Measurements from ENCODE around the gene DACH1. TPM values are rescaled to one million over a fixed set of nuclear protein-coding genes. Genes with fewer than 3 reads are reported as not detected.
A peak's percentile ranks its signal among the peaks of the same experiment; 100 is the strongest.

DACH1 gene
- total RNA-seq, 1 donor from 2014 or later = 10.4 TPM

DNA sequence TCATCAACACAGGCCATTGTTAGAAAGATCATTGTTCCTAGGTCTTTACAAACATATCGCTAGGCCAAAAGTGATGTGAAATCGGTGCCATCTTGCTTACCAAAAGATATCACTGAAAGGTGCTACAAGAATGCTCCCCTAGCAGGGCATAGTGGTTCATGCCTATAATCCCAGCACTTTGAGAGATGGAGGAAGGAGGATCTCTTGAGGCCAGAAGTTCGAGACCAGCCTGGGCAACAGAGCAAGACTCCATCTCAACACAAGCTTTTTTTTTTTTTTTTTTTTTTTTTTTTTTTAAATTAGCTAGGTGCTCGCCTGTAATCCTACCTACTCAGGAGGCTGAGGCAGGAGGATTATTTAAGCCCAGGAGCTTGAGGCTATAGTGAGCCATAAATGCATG lies 92.1 kb downstream of the DACH1 start:
- no peak for DNase-seq (ENCODE audit: low spot score)

DNA sequence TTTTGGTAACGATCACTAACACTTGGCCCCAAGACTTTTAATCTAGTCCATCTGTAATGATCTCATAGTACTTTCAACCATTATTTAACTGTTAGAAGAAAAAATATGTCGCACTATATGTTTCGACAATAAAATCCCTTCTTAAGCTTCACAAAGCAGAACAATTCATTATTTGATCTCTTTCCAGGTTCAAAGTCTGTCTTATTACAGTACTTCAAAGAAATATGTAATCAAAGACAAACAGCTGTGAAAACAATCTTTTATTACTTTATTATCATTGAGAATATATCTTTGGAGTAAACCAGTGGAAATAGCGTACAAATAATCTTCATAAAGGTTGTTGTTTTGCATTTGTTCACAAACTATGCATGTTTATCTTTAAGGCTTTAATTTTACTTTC lies 93.5 kb downstream of the DACH1 start:
- no peak for DNase-seq (ENCODE audit: low spot score)

DNA sequence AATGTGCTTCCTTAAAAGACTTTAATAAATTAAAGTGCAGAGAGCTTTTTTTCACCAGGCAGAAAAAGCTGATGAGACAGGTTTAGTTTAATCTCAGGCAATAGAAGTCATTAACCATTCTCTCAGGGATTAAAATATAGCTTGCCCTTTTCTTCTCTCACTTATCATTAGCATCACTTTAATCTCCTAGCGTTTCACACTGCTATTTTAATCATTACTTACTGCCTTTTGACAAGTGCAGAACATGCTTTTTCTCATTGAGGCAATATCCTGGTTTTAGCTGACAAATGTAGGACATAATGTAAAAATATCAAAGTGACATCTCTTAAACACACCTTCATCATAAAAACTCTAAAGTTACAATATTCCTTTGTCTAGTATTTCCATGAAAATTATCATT lies 94.6 kb downstream of the DACH1 start:
- DNase-seq (ENCODE audit: low spot score) = no peak

DNA sequence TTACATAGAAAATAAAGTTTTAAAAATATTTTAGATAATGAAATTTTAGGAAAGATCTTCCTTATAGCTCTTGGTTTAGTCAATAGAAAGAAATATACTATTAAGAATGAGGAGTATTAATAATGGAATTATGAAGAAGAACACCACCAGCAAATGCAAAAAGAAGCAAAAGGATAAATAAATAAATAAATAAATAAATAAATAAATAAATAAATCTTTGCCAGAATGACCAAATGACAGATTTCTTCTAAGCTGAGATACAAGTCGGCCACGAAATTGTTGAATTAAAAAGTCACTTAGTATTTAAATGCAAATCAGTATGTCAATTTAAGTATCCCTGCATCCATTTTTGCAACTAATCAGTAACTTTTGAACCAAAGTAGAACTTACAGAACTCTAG lies 95.9 kb downstream of the DACH1 start:
- no peak for DNase-seq (ENCODE audit: low spot score)

DNA sequence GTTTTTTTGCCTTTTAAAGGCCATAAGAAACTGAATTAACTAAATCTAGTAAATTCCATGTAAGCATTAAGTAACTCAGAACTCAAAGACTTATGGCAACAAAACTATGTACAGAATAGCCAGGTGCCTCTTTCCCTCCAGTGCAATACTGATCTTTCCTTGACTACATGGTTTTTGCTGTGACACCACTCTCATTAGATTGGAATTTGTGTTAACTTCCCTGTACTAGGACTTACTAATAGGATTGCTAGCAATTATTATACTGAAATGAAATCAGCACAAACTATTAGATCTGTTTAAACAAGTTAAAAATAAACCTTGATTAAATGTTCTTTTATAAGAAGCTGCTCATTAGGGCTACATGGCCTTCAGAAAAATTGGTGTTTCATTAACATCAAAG lies 96.3 kb downstream of the DACH1 start:
- DNase-seq (ENCODE audit: low spot score) = no peak

DNA sequence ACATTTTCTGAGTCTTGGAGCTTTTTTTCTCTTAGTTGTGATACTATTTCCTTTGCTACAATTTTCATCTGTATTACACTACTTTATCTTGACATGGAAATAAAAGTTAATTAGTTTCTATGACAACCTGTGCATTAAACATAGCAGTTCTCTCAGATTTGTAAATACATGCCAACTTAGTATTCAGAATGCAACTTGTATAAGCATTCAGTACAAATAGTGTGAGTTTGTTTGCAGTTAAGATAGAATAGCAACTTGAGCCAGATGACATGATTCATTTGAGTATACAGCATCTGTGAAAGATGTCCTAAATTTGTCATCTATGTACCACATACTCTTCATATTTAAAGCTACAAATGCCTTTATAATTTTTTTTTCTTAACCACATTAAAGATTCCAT lies 98.1 kb downstream of the DACH1 start:
- DNase-seq (ENCODE audit: low spot score) = no peak

DNA sequence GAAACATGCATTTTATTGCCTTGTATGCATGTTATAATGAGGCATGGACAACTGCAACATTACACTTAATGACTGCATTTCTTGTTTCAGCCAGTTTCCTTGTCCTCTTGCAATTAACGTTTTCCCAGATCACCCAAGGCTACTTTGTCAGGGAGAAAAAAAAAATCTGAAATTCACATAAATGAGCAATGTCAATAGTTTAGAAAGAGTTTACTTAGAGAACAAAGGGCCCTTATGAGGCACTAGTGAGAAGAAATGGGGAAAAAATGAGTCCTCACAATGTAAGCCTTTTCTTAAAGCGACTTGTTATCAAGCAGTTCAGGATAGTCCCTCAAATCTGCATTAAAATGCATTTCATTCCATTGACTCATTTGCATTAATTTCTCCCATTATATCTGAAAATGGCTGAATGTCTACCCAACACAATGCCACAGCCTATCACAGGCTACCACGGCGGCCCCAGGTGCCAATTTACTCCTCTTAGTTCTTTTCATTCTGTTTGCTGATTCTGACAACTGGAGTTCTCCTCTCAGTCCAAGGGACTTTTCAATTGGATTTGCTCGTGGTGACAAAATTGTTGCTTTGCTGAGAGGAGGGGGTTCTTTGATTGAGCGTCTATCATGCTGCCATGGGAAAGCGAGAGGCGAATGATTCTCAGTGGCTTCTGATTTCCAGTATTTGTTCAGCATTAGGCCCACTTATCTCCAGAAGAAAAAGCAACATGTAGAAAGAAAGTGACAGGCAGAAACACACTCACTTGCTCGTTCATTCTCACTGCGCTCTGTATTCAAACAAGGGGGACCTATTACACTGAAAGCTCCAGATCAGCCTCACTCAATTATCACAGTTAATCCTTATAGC lies 107.1 kb downstream of the DACH1 start:
- DNase-seq (ENCODE audit: low spot score) = no peak

DNA sequence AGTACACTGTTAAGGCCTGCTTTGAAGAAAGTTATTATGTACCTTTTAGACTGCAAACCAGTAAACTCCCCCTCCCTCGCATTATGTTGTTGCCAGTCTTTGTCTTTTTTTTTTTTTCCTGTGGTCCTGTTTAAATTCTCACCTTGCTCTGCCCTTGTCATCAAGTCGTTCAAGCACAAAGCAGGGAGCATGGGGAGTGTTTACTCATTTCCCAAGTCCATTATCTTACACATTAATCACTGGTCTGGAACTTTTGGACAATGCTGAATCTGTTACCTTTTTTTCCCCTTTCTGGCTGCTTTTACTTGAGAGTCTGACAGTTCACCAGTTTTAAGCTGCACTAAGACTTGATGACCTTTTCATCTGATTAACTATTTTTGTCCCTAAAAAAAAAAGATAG lies 108.2 kb downstream of the DACH1 start:
- no peak for DNase-seq (ENCODE audit: low spot score)

DNA sequence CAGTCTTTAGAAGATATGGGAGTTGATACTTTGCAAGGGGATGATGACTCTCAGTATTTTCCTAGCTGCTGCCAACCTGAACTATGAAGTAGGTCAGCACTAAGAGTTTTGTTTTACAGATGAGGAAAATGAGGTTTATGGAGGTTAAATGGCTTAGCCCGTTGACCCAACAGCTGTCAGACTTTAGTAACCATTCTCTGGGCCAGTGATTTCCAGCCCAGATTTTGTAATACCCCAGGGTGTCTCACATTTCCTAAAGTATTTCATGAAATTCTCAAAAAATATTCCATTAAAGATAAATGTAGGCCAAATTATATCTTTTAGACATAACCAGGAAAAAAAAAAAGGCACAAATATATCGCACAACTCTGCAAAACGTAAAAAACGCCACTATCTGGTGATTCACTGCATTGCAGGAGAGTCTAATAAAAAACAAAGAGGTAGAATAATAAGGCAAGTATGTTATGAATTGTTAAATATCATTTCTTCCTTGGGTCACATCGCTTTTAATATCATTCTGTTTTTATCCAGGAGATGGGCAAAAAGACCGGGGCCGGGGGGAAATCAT lies 112.5 kb downstream of the DACH1 start:
- DNase-seq (ENCODE audit: low spot score) = no peak

DNA sequence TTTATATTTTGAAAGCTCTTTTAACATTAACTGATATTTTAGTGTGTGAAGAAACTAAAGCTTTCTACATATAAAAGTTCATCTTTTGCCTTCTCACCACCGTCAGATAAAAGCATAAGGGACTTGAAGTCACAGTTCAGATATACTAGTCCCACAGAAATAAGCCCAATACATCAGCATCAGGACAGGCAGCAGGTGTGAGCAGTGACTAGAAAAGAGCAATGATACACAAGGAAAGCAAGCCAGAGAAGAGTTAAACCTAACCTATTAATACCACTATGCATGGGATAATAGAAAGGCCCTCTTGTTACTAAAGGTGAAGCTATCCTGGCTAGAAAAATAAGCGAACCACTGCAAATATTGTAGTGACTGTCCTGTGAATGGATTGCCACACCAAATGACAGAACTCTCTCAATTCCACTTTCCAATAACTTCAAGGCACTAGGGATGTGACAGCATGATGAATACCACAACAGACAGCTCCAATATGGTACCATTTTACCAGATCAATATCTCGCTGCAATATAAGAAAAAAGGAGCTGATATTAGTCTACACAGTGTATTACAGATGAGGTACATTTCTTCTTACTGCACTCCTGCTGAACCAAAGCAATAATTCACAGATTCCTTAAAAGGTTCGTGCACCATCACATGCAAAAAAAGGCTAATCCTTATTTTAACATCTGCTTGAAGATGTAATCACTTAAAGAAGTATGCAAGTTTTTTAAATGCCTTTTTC lies 114.1 kb downstream of the DACH1 start:
- no peak for DNase-seq (ENCODE audit: low spot score)

DNA sequence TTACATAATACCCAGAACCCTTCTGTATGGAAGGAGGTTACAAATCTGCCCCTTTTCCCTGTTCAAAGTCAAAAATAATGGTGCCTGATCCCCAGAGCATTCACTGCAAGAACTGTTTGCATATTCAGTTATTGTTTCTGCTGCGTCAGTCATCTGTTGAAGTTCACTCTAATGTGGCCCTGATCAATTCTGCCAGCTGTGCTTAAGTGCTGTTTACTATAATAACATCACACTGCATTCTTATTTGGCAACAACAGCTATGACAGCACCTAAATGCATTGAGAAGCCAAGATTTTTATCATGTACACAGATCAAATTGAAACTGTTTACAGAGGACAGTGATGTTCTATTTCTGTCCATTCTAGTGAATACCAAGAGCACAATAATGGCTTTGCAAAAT lies 115.9 kb downstream of the DACH1 start:
- DNase-seq (ENCODE audit: low spot score) = no peak

DNA sequence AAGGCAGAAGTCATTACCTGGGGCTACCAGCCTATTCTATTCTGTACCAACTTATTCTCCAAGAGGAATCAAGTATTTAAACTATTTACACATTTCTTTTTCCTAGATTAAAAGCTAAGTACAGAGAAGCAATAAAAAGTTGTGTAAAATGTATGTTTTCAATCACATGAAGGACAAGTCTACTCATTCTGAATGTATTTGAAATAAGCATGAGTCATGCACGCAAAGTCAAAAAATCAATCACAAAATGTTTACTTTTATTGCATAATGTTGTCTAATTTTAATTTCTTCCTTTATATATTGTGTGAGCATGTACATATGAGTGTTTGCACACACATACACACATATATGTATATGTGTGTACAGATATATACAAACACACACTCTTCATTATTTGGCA lies 136.7 kb downstream of the DACH1 start:
- no peak for DNase-seq (ENCODE audit: low spot score)

DNA sequence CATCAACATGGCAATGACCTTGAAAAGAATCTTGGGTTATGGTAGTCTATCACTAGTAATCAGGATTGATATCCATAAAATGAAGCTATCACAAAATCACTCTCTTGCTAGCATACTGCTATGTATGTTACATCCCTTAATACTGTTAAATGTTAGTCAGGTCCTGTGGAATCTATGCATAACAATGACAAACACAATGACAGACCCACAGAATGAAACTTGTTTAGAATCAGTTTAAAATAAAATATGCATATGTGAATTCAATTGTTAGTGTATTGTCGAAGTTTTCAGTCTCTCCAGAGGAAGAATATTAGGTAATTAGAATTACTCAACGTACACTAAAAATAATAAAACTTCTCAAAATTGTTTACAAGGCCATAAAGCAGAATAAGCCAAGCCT lies 137.6 kb downstream of the DACH1 start:
- DNase-seq (ENCODE audit: low spot score) = no peak

DNA sequence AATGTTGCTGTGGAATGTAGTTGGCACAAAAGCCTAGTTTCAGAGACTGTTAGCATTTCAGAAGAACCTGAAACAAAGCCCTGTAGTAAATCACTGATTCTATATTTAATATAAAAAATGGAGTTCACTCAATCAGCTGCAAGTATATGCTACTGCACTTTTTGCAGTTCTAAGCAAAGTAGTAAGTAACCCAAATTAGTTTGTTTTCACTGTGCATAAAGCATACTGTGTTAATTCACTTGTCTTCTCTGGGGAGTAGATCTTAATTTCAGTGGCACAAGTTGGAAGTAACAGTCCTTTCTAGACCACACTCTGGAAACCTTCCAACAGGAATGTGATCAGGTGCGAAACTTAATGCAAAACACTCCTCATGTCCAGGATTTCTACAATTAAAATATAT lies 139.3 kb downstream of the DACH1 start:
- no peak for DNase-seq (ENCODE audit: low spot score)

DNA sequence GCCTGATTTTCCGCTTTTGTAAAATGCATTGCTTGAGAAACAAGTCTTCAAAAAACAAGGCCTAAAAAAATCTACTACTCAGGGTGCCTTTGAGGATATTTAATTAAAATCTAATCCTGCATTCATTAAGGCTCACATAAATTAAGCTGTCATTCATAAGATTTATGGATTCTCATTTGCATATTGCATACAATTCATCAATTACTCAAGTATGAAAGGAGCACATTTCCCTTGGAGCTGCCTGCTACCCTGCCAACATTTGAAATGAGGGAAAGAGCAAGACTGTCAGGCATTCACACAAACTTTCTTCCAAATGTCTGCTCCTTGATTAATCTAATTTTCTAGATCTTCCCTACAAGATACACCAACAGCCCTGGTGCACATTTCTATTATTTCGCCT lies 140.0 kb downstream of the DACH1 start:
- DNase-seq (ENCODE audit: low spot score) = no peak

DNA sequence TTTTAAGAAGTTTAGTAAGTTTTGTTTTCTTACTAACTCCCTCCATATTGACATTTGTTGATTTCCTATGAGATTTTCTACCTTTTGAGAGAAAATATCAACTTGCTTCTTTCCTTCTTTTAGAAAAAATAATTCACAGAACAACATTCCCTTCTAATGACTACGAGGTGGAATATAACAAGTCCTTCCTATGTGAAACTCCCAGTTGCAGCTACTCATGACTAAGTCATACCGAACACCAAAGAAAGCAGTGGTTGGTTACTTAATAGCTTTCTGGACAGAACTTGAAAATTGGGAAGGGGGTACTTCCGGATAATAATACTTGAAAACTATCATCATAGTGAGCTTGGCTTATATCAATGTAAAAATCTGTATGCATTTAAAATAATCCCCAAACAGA lies 144.8 kb downstream of the DACH1 start:
- no peak for DNase-seq (ENCODE audit: low spot score)

DNA sequence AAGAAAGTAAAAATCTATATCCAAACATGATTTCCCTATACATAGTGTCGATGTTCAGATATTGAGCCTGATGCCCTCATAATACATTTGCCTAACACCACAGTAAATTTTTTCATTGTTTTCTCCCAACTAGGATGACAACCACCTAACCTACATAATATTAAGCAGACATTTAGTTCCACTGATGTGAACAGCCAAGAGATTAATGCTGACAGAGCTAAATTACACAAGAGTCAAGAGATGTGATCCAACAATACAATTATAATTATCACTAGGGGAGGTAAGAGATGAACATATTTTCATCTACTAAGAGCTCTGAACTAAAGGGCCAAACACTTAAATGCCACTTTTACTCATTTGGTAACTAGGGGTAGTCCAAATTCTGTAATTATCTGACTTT lies 145.9 kb downstream of the DACH1 start:
- DNase-seq (ENCODE audit: low spot score) = no peak

DNA sequence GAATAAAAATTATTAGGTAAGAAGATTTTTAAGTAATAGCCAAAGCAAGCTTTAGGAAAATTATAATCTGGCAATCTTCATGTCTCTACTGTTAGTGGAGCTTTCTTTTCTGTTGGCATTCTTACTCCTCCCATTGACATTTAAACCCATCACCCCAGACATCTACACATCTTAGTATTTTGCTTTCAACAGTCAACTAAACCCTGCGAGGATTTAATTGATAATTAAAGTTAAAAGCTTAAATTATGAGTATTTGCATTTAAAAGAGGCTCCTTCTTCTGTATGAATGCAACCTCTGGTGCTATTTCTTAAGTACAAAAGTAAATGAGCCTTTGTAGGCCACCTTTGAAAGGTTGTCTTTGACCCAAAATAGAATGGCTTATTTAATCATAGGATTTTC lies 148.1 kb downstream of the DACH1 start:
- no peak for DNase-seq (ENCODE audit: low spot score)

DNA sequence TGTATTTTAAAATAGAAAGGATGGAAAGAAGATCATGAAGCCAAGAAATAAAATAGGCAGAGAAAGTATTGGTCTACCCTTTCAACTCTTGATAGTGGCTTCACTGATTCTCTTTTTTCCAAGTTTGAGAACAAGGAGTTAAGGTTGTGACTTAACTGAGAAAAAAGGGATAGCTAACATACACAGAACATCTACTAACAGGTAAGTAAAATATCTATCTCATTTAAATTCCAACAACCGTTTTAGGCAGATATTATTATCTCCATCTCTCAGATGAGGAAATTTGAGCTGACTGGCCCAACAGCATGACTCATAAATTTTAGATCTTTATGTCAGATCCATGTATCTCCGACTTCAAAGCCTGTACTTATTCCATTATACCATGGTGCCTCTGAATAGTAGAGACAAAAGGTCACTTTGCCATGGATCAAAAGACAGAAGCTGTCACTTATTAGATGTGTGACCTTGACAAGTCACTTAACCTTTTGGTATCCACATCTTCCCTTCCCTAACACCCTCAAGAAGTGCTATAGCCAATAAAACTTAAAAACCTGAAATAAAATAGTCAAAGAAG lies 152.1 kb downstream of the DACH1 start:
- DNase-seq (ENCODE audit: low spot score) = no peak

DNA sequence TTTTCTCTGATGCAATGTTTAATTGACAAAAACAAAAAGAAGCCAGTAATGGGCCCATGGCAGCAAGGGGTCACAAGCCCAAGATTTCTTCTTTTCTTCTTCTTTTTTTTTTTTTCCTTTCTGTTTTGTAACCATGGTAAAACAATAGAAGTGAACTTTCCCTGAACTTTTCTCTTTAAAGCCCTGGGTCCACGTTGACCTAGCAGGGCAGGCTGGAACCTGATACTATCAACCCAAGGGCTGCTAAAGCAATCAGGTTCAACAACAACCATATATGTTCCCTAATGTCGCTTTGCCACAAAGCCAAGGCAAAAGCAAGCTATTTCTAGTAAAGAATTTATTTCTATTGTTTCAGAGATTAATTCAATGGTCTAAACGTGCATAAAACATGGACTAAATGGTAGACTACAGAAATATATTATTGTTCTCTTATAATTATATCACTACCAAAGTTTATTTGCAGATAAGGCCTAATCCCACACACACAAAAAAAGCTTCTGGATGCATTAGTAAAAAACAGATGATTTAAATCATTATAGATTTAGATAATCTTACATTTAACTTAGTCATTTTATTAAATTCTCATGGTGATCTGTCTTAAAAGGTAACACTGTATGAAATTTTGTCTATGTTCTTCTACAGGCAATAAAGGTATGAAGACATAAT lies 153.9 kb downstream of the DACH1 start:
- peak; percentile 44 for DNase-seq (ENCODE audit: low spot score)

DNA sequence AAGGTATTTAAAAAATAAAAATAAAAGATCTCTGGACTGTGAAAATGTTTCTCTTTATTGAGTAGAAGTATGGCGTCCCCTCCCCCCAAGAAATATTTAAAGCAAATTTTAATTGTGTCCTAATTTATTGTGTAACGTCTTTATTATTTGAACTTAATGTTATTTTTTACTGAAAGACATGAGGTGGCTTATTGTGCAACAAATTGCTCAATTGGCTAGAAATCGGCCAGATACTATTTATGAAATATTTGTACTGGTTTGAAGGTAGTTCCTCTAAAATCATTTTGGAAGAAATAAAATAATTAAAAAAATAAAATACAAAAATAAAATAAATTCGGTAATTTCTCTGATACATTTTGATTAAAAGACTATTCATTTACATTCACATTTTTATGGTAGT lies 162.3 kb downstream of the DACH1 start:
- no peak for DNase-seq (ENCODE audit: low spot score)

DNA sequence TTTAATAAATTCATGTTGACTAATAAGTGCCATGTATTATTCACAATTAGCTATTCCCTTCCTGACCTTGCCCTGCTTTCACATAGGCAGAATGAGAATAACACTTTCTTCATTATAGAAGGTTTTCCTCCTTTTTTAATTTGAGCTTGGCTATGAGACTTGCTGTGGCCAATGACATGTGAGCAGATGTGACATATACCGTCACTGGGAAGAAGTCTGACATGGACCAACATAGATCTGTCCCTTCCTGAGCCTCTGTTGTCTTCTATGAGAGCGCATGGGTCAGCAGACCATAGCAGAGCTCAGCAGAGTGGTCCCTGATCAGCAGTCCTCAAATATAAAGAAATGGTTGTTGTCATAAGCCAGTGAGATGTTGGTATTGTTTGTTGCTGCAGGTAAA lies 163.9 kb downstream of the DACH1 start:
- DNase-seq (ENCODE audit: low spot score) = no peak
